LNCAP (cell line): ENCODE measurements around the gene MEIOSIN.

Experiments
- TF ChIP-seq, protein P1 (sequence below): fragments of 450-650 bp; IDR thresholded peaks from 2 replicates; pipeline ENCODE4 v1.5.1; 2017; ENCODE audit warnings: mild to moderate bottlenecking

The MEIOSIN gene

DNA sequence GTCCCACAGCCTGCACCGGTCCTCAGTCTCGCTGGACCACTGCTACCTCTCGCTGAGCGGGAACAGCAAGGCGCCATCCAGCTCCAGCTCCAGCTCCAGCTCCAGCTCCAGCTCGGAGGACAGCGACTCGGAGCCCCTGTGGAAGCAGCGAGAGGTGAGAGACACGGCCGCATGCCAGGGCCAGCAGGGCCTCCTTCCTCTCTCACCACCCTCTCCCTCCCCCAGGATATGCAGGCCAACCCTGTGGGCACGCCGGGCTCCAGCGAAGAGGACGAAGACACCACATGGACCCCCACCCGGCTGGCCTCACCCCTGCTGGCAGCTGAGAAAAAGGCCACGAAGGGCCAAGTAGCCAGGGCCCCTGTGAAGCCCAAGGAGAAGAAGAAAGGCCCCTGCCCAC, 28.5 kb downstream of the MEIOSIN start:
- TF ChIP-seq, protein P1, sequence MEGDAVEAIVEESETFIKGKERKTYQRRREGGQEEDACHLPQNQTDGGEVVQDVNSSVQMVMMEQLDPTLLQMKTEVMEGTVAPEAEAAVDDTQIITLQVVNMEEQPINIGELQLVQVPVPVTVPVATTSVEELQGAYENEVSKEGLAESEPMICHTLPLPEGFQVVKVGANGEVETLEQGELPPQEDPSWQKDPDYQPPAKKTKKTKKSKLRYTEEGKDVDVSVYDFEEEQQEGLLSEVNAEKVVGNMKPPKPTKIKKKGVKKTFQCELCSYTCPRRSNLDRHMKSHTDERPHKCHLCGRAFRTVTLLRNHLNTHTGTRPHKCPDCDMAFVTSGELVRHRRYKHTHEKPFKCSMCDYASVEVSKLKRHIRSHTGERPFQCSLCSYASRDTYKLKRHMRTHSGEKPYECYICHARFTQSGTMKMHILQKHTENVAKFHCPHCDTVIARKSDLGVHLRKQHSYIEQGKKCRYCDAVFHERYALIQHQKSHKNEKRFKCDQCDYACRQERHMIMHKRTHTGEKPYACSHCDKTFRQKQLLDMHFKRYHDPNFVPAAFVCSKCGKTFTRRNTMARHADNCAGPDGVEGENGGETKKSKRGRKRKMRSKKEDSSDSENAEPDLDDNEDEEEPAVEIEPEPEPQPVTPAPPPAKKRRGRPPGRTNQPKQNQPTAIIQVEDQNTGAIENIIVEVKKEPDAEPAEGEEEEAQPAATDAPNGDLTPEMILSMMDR: no peak

DNA sequence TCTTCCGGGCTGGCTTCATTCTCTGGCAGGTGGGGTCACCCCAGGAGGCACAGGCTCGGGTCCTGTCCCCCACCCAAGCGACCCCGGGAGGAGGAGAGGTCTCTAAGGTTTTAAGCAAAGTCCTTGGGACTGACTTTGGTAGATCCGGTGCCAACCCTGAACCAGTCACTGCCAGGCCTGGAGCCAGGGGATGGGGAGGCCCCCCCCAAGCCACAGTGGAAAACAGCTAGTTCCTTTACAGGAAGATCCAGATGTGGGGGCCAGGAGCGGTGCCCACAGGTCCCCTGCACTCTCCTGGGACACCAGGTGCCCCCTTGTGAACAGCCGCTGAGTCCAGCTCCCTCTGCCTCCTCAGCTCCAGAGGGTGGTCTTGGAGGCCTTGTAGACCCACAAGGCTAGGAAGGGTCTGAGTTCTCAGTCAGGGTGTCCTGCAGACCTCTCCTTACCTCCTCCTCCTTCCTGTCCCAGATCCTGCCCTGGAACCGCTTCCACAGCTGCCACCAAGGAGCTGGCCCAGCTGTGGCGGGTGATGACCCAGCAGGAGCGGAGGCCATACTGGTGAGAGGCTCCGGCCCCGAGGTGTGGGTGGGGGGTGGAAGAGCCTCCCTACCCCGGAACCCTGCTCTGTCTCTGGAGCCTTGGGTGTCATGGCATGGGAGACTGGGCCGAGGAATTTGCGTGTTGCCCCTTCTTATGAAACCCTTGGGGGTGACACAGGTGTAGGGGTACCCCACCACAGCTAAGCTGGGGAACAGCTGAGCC, 29.8 kb downstream of the MEIOSIN start:
- TF ChIP-seq, protein P1: no peak

GRCh38 chr19:45763691-45764294, 30.6 kb downstream of the MEIOSIN start:
- TF ChIP-seq, protein P1: no peak

DNA sequence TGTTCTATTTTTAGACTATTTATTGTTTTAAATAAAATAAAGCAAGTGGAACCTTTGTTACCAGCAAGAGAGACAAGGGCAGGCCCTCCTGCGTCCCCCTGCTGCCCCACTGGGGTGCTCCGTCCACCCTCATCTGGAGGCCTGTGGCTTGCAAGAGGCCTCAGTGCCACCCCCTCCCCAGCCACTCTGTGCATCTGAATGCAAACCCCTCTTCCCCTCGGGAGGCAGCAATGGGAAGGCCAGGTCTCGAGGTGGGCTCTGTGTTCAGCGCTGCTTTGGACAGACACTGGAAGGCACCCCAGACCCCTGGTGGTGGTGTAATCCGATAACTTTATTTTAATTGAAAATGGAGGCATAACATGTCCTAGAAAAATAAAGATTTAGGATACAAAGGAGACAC, 31.2 kb downstream of the MEIOSIN start:
- TF ChIP-seq, protein P1: no peak

DNA sequence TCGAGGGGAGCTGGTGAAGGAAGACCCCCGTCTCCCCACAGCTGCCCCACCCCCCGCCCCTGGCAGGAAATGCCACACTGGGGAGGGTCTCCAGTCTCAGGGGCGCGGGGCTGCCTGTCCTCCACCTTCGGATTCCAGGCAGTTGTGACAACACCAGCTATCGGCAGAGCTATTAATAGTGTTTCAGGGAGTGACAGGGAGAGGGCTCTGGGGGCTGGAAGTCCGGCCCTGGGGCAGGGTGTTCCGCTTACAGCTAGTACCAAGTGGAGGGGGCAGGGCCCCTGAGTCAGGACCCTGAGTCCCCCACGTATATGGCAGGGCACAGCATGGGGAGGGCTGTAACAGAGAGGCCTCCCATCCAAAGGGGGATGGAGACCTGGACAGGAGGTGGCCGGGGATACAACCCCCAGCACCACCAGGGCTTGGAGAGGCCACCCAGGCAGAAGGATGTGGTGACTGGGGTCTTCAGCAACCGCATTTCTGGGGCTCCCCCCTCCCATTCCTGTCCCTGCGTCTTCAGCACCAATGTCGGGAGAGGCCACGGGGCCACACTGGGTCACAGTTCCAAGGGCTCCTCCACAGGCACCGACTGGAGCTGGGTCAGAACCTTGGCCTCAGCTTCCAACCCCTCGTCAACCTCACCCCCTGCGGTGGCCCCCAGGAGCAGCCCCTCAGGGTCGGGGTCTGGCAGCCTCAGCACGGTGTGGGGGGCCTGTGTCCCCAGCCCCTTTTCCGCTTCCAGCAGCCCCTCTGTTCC, 31.9 kb downstream of the MEIOSIN start:
- TF ChIP-seq, protein P1: no peak

GRCh38 chr19:45765702-45766295, 32.6 kb downstream of the MEIOSIN start:
- TF ChIP-seq, protein P1: no peak

DNA sequence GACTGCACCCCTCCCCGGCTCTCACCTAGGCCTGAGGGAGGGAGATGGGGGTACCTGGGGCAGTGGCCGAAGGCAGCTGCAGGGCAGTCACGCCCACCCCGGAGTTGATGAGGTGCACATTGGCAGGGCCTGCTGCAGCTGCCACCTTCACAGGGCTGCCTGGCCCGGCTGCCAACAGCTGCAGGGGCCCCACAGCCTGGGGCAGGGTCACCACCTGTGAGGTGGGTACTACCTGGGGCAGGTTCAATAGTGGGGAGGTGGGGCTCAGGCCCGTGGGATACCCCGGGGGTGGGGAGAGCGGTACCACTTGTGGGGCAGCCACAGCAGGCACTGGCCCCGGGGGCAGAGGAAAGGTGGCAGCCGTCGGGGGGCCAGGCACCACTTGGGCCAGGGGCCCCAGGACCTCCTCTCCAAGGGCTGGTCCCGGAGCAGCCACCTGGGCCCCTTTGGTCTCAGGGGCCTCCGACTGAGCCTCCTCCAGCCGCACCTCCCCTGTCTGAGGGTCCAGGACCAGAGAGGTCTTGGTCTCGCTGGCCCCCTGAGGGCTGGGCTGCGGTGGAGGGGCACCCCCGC, 33.1 kb downstream of the MEIOSIN start:
- TF ChIP-seq, protein P1: no peak
